CD4-positive, alpha-beta T cell treated with Interleukin-4 for 4 hours (primary cell): ENCODE measurements around the gene PLA2G15.

Source experiments
- DNase-seq: peaks from one replicate; pipeline ENCODE4 v3.0.0-alpha.2; 2020

Gene PLA2G15

DNA sequence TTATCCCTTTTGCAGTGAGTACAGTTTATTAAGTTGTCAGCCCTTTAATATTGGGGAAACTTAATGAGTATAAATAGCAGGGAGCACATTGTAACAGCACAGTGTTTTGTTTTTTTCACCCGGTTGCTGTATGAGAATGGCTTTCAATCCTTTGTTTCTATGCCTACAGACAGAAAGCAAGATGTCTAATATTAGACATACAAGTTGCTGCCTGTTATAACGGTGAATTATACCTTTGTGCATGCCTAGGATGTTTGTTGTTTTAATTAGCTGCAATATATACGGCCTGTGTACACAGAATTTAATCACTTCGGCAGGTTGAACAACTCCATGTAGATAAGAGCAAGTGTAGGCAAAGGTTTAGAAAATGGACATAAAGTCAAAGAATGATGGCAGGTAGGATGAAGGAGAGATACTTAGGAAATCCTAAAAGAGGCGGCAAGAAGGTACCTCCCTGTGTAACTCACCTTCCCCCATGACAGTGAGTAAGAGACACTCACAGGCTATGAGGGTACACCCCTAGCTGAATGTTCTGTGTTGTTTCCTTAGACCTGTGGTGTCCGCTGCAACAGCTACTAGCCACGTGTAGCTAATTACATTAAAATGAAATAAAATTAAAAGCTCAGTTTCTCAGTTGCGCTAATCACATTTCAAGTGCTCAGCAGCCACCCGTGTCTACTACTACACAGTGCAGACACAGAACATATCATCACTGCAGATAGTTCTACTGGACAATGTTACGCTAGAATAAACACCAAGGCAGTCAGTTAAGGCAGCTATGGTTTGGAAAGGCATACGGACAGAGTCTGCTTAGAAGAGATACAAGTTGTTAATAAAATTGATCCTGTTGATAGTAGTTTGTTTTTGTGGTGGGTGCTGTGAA lies 54.6 kb downstream of the PLA2G15 start:
- DNase-seq: no peak

DNA sequence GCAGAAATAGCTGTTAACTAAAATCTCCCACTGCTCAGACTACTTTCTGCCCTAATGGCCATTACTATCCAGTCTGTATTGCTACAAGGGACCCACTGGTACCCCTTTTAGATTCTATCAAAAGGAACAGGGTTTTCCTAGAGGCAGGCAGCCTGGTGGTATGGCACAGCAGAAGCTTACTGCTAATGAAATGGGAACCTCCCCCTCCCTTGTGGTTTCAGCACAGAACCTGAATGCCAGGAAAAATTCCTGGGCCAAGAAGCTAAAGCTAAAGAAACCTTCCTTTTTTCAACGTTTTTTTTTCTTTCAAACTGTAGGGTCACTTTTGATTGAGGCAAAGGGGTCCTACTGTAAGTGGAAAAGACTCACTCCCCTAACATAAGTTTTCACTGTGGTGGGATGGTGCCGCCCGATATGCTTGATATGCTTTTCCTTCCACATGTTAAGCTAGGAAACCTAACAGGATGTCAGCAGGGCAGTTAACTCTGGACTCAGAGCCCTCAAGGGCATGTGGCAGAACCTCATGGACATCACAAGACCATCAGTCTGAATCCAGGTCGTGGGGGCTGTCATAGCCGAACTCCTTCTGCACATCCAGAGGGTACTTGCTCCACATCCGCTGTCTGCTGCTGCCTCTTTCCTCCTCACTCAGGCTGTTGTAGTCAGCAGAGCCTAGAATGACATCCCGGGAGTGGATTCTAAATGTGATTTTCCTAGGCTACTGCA lies 55.7 kb downstream of the PLA2G15 start:
- no peak for DNase-seq

- DNase-seq: no peak
Measured at GRCh38 chr16:68306633-68307032, 61.5 kb downstream of the PLA2G15 start.

- peak; percentile 26 for DNase-seq
Measured at GRCh38 chr16:68309799-68310198, 64.6 kb downstream of the PLA2G15 start.

GRCh38 chr16:68310437-68310773 lies 65.2 kb downstream of the PLA2G15 start:
- no peak for DNase-seq
